PFSK-1 (cell line): ENCODE data around the gene GHRH.

Experiments
- FOXP2 ChIP-seq: optimal IDR thresholded peaks from 2 replicates; pipeline ENCODE3; 2011; ENCODE audit warnings: borderline replicate concordance, control low read depth, inconsistent platforms; ENCODE audit not compliant: insufficient read depth; ENCODE audit errors: extremely low read length, extremely low read depth
- POLR2AphosphoS5 ChIP-seq: IDR thresholded peaks from 2 replicates; pipeline ENCODE4 v1.6.1; 2012; ENCODE audit warnings: low read depth, mild to moderate bottlenecking, control low read depth, low read length, moderate library complexity
- SIN3A ChIP-seq: IDR thresholded peaks from 2 replicates; pipeline ENCODE4 v1.6.1; 2012; ENCODE audit warnings: mild to moderate bottlenecking, low read length, moderate library complexity, borderline replicate concordance; ENCODE audit not compliant: insufficient read depth
- TAF1 ChIP-seq: IDR thresholded peaks from 2 replicates; pipeline ENCODE4 v1.6.1; 2012; ENCODE audit warnings: low read length, control low read depth, borderline replicate concordance; ENCODE audit not compliant: insufficient read depth
- TF ChIP-seq, protein P1 (sequence below), 2 experiments: IDR thresholded peaks; 2 replicates each; pipeline versions ENCODE4 v1.6.1 to v1.8.0; 2011 to 2012; ENCODE audit warnings: low read depth in 2 of 2, low read length in 2 of 2, control low read depth in 1 of 2, inconsistent platforms in 1 of 2, mild to moderate bottlenecking in 1 of 2, moderate library complexity in 1 of 2; ENCODE audit not compliant: insufficient read depth in 1 of 2

GHRH gene

DNA sequence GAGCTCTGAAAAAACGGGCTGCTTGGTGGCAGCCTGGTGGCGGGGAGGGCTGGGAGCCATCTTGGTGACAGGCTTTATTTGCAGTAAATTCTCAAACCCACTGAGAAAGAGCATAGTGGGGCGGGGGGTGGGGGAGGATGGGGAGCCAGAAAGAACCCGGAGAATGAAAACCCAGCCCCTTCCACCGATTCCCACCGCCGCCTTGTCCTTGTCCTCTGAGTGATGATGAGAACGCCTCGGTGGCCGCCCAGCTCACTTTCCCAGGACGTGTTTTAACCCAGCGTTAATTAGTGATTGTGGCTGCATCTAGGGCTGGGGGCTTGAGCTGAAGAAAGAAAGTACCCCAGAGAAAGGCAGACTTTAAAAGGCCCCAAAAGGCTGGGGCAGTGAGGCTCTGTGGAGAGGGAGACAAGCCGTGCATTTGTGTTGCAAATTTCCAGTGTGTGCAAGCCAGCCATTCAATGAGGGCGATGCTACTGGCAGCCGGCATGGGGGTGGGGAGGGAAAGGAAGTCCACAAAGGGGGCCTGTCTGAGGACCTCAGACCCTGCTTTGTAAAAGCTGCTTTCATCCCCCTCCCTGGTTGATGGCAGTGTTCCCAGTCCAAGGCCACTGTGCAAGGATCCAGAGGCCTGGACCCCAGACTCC, 6.2 kb upstream of the GHRH start:
- TF ChIP-seq FOXP2 (no peak), POLR2AphosphoS5 (no peak), SIN3A (no peak), TAF1 (no peak)
- TF ChIP-seq, protein P1, sequence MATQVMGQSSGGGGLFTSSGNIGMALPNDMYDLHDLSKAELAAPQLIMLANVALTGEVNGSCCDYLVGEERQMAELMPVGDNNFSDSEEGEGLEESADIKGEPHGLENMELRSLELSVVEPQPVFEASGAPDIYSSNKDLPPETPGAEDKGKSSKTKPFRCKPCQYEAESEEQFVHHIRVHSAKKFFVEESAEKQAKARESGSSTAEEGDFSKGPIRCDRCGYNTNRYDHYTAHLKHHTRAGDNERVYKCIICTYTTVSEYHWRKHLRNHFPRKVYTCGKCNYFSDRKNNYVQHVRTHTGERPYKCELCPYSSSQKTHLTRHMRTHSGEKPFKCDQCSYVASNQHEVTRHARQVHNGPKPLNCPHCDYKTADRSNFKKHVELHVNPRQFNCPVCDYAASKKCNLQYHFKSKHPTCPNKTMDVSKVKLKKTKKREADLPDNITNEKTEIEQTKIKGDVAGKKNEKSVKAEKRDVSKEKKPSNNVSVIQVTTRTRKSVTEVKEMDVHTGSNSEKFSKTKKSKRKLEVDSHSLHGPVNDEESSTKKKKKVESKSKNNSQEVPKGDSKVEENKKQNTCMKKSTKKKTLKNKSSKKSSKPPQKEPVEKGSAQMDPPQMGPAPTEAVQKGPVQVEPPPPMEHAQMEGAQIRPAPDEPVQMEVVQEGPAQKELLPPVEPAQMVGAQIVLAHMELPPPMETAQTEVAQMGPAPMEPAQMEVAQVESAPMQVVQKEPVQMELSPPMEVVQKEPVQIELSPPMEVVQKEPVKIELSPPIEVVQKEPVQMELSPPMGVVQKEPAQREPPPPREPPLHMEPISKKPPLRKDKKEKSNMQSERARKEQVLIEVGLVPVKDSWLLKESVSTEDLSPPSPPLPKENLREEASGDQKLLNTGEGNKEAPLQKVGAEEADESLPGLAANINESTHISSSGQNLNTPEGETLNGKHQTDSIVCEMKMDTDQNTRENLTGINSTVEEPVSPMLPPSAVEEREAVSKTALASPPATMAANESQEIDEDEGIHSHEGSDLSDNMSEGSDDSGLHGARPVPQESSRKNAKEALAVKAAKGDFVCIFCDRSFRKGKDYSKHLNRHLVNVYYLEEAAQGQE (IDR thresholded peaks at IDR 0.05; ENCODE audit: insufficient read depth in 1 of 2, low read depth in 2 of 2, low read length in 2 of 2) = no peak

GRCh38 chr20:37266940-37267666, 5.5 kb upstream of the GHRH start:
- TF ChIP-seq, protein P1 (IDR thresholded peaks at IDR 0.05; ENCODE audit: insufficient read depth in 1 of 2, low read depth in 2 of 2, low read length in 2 of 2) = no peak
- TF ChIP-seq SIN3A = no peak
- no peak for TF ChIP-seq POLR2AphosphoS5
- TF ChIP-seq FOXP2 = no peak
- no peak for TF ChIP-seq TAF1

GRCh38 chr20:37265152-37265551, 3.5 kb upstream of the GHRH start:
- TF ChIP-seq, protein P1 (IDR thresholded peaks at IDR 0.05; ENCODE audit: insufficient read depth in 1 of 2, low read depth in 2 of 2, low read length in 2 of 2) = no peak
- TF ChIP-seq SIN3A = no peak
- TF ChIP-seq POLR2AphosphoS5 = no peak
- no peak for TF ChIP-seq FOXP2
- no peak for TF ChIP-seq TAF1

DNA sequence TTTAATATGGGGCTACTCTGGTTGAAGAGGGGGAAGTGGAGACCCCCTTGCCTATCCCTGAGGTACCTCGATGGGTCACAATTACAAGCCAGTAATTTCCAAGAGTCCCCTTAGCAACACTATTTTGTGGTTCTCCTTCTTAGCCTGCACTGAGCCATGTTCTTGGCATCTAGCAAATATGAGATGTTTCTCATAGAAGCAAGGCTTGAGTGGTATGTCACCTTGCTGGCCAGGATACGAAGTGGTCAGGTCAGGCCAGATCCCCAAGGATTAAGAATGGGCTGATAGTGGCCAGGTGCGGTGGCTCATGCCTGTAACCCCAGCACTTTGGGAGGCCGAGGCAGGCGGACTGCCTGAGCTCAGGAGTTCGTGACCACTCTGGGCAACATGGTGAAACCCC, 2.1 kb upstream of the GHRH start:
- TF ChIP-seq POLR2AphosphoS5 (no peak), SIN3A (no peak), TAF1 (no peak), FOXP2 (no peak)
- TF ChIP-seq, protein P1 (IDR thresholded peaks at IDR 0.05; ENCODE audit: insufficient read depth in 1 of 2, low read depth in 2 of 2, low read length in 2 of 2) = no peak
